SK-N-MC (cell line): ENCODE data around the gene CCR5AS.
"Not testable (repeated sequence)": the region's sequence is repeated elsewhere in the genome, so short reads cannot be mapped to it uniquely, and the experiment has no call there.

Experiments
- DNase-seq: peaks from one replicate; pipeline ENCODE4 v3.0.0-alpha.2; 2011; ENCODE audit warnings: low read depth, low spot score
- H3K27ac ChIP-seq: fragments of 200-600 bp; sonication (generic); 2 replicates; pipeline ENCODE4 v1.5.1; 2016; ENCODE audit warnings: mixed run types
- H3K36me3 ChIP-seq: fragments of 200-600 bp; sonication (generic); 2 replicates; pipeline ENCODE4 v1.6.1; 2017; ENCODE audit warnings: antibody characterized with exemption, low read length, mixed read lengths; ENCODE audit not compliant: insufficient read depth
- H3K4me3 ChIP-seq: fragments of 200-600 bp; sonication (generic); 2 replicates; pipeline ENCODE4 v1.5.1; 2016
- H3K9ac ChIP-seq: fragments of 200-600 bp; sonication (generic); 2 replicates; pipeline ENCODE4 v1.8.0; 2017; ENCODE audit warnings: mixed run types, mixed read lengths; ENCODE audit not compliant: insufficient read length
- H3K9me3 ChIP-seq: fragments of 200-600 bp; sonication (generic); 2 replicates; pipeline ENCODE4 v1.6.1; 2017; ENCODE audit warnings: low read depth, mild to moderate bottlenecking, antibody characterized with exemption, low read length, moderate library complexity, mixed read lengths
- EZH2 ChIP-seq: fragments of 200-600 bp; sonication (generic); IDR thresholded peaks from one replicate; pipeline ENCODE4 v1.6.1; 2017; ENCODE audit warnings: antibody characterized with exemption
- FOXP2 ChIP-seq: optimal IDR thresholded peaks from 2 replicates; pipeline ENCODE3; 2011; ENCODE audit warnings: mild to moderate bottlenecking, moderate library complexity; ENCODE audit not compliant: insufficient read depth; ENCODE audit errors: extremely low read length, control extremely low read depth
- POLR2AphosphoS5 ChIP-seq: IDR thresholded peaks from 2 replicates; pipeline ENCODE4 v1.6.1; 2012; ENCODE audit warnings: mild to moderate bottlenecking, low read depth, low read length, borderline replicate concordance

The CCR5AS gene

GRCh38 chr3:46399557-46399956 is 7.3 kb downstream of the CCR5AS start:
- Histone ChIP-seq H3K27ac (no peak overlapping the region), H3K9ac (no peak overlapping the region), H3K36me3 (no peaks in the 10 kb centered on the region), H3K4me3 (no peak overlapping the region), H3K9me3 (no peaks in the 10 kb centered on the region)
- no peak for DNase-seq
- TF ChIP-seq POLR2AphosphoS5 (no peak), EZH2 (no peak), FOXP2 (no peak)

GRCh38 chr3:46399098-46399497 is 7.8 kb downstream of the CCR5AS start:
- Histone ChIP-seq H3K36me3 (no peaks in the 10 kb centered on the region), H3K9me3 (no peaks in the 10 kb centered on the region), H3K9ac (no peak overlapping the region), H3K4me3 (no peak overlapping the region), H3K27ac (no peak overlapping the region)
- DNase-seq: no peak
- TF ChIP-seq POLR2AphosphoS5: no peak
- TF ChIP-seq FOXP2: no peak
- TF ChIP-seq EZH2: no peak

- no peaks in the 10 kb centered on the region for H3K36me3 ChIP-seq
- no peak for DNase-seq
- H3K4me3 ChIP-seq: no peak overlapping the region
- H3K27ac ChIP-seq: no peak overlapping the region
- no peaks in the 10 kb centered on the region for H3K9me3 ChIP-seq
- TF ChIP-seq POLR2AphosphoS5 (no peak), FOXP2 (no peak), EZH2 (no peak)
- no peak overlapping the region for H3K9ac ChIP-seq
Measured at GRCh38 chr3:46398186-46398955, 8.5 kb downstream of the CCR5AS start.

GRCh38 chr3:46397111-46397510 is 9.8 kb downstream of the CCR5AS start:
- H3K27ac ChIP-seq: no peak overlapping the region
- no peak overlapping the region for H3K4me3 ChIP-seq
- no peak for DNase-seq
- H3K9me3 ChIP-seq: no peaks in the 10 kb centered on the region
- no peak overlapping the region for H3K9ac ChIP-seq
- no peaks in the 10 kb centered on the region for H3K36me3 ChIP-seq
- TF ChIP-seq POLR2AphosphoS5 (no peak), FOXP2 (no peak), EZH2 (no peak)

GRCh38 chr3:46395766-46396530 is 10.9 kb downstream of the CCR5AS start:
- H3K36me3 ChIP-seq: no peaks in the 10 kb centered on the region
- TF ChIP-seq EZH2: no peak
- no peak for DNase-seq

GRCh38 chr3:46395210-46395661 is 11.6 kb downstream of the CCR5AS start:
- Histone ChIP-seq H3K9ac (no peak overlapping the region), H3K9me3 (no peaks in the 10 kb centered on the region), H3K36me3 (no peaks in the 10 kb centered on the region), H3K4me3 (no peak overlapping the region), H3K27ac (no peak overlapping the region)
- DNase-seq: no peak
- TF ChIP-seq FOXP2 (no peak), EZH2 (no peak), POLR2AphosphoS5 (no peak)

More at GRCh38 chr3:46395766-46396530, 10.9 kb downstream of the CCR5AS start:
- H3K4me3 ChIP-seq: no peak overlapping the region
- H3K9ac ChIP-seq: no peak overlapping the region
- H3K9me3 ChIP-seq: no peaks in the 10 kb centered on the region
- no peak overlapping the region for H3K27ac ChIP-seq

GRCh38 chr3:46393554-46394434 is 13.1 kb downstream of the CCR5AS start:
- Histone ChIP-seq H3K27ac (no peak overlapping the region), H3K36me3 (no peaks in the 10 kb centered on the region), H3K9me3 (no peaks in the 10 kb centered on the region), H3K4me3 (no peak overlapping the region), H3K9ac (no peak overlapping the region)
- TF ChIP-seq EZH2 (no peak), FOXP2 (no peak), POLR2AphosphoS5 (no peak)
- DNase-seq: no peak

- DNase-seq: no peak
- TF ChIP-seq POLR2AphosphoS5: no peak
- no peak for TF ChIP-seq EZH2
- no peak for TF ChIP-seq FOXP2
- no peak overlapping the region for H3K27ac ChIP-seq
- H3K4me3 ChIP-seq: no peak overlapping the region
- H3K9ac ChIP-seq: no peak overlapping the region
- H3K36me3 ChIP-seq: no peaks in the 10 kb centered on the region
- H3K9me3 ChIP-seq: no peaks in the 10 kb centered on the region
Measured at GRCh38 chr3:46393011-46393410, 13.9 kb downstream of the CCR5AS start.

- not testable (repeated sequence) for H3K9ac ChIP-seq, H3K27ac ChIP-seq, DNase-seq, H3K4me3 ChIP-seq, H3K9me3 ChIP-seq, H3K36me3 ChIP-seq
Measured at GRCh38 chr3:46391526-46391925, 15.3 kb downstream of the CCR5AS start.
